HepG2 (cell line): ENCODE results near the gene TSEN54. TPM values are rescaled to one million over a fixed set of nuclear protein-coding genes. Genes with fewer than 3 reads are reported as not detected.

ENCODE experiments used
- HDAC1 ChIP-seq: sonication (generic); formaldehyde crosslinking; IDR thresholded peaks from 2 replicates; pipeline ENCODE4 v1.5.1; 2020; ENCODE audit warnings: mild to moderate bottlenecking, missing genetic modification reagents
- HMGXB4 ChIP-seq, 2 experiments: sonication (generic) in 1 of 2; formaldehyde crosslinking in 1 of 2; IDR thresholded peaks; 2 replicates each; pipeline versions ENCODE4 v1.4.0 to v1.6.1; 2018 to 2020; ENCODE audit warnings: missing genetic modification reagents in 2 of 2, borderline replicate concordance in 1 of 2, low read depth in 1 of 2, mild to moderate bottlenecking in 1 of 2, missing biosample characterization in 1 of 2
- HOMEZ ChIP-seq: IDR thresholded peaks from 2 replicates; pipeline ENCODE4 v1.6.1; 2016; ENCODE audit warnings: low read depth
- MEIS2 ChIP-seq: sonication (generic); formaldehyde crosslinking; IDR thresholded peaks from 2 replicates; pipeline ENCODE4 v1.9.0; 2021; ENCODE audit warnings: mild to moderate bottlenecking, missing genetic modification reagents
- MLLT10 ChIP-seq: sonication (generic); formaldehyde crosslinking; IDR thresholded peaks from 2 replicates; pipeline ENCODE4 v1.4.0; 2020; ENCODE audit warnings: missing genetic modification reagents
- SRY ChIP-seq: sonication (generic); formaldehyde crosslinking; IDR thresholded peaks from 2 replicates; pipeline ENCODE4 v1.8.0; 2022; ENCODE audit warnings: mild to moderate bottlenecking, missing genetic modification reagents
- YEATS4 ChIP-seq: sonication (generic); formaldehyde crosslinking; IDR thresholded peaks from 2 replicates; pipeline ENCODE4 v1.4.0; 2020; ENCODE audit warnings: missing genetic modification reagents, borderline replicate concordance
- ZBTB33 ChIP-seq: sonication (generic); formaldehyde crosslinking; IDR thresholded peaks from 2 replicates; pipeline ENCODE4 v1.4.0; 2020; ENCODE audit warnings: missing genetic modification reagents
- ZC3H4 ChIP-seq: sonication (generic); formaldehyde crosslinking; IDR thresholded peaks from 2 replicates; pipeline ENCODE4 v1.4.0; 2020; ENCODE audit warnings: missing genetic modification reagents, borderline replicate concordance
- ZNF616 ChIP-seq: sonication (generic); formaldehyde crosslinking; IDR thresholded peaks from 2 replicates; pipeline ENCODE4 v1.5.0; 2020; ENCODE audit warnings: low read depth, mild to moderate bottlenecking, missing genetic modification reagents
- polyA plus RNA-seq, 8 experiments: library from polyadenylated mRNA; depleted of rRNA in 3 of 8; stranded (reverse) in 7 of 8; unstranded in 1 of 8; fragments of >200 nt; fragmentation: Illumina TruSeq in 4 of 8; extraction: Trizol in 4 of 8; gene quantifications; 2 replicates each; pipeline versions ENCODE4 v1.2.1 to v1.2.3, GENCODE V29; 2011 to 2016; ENCODE audit warnings: low read depth in 4 of 8, missing spikeins in 1 of 8, mixed read lengths in 1 of 8; ENCODE audit not compliant: insufficient read depth in 1 of 8
- total RNA-seq, 5 experiments: library from RNA; depleted of rRNA; stranded (reverse); fragments of >200 nt; fragmentation: Illumina TruSeq; extraction: Trizol; gene quantifications; 2 replicates each; pipeline ENCODE4 v1.2.3, GENCODE V29; 2016; ENCODE audit warnings: low read depth in 1 of 5
- TF ChIP-seq, protein P1 (sequence below): IDR thresholded peaks from 2 replicates; pipeline ENCODE4 v1.6.1; 2016; ENCODE audit warnings: missing compliant biosample characterization, missing genetic modification reagents, borderline replicate concordance
- TF ChIP-seq, protein P2 (sequence below): sonication (generic); formaldehyde crosslinking; conservative IDR thresholded peaks from 2 replicates; pipeline ENCODE4 v1.4.0; 2020; ENCODE audit warnings: mild to moderate bottlenecking, missing genetic modification reagents, moderate library complexity

TSEN54 gene
- total and polyA plus RNA-seq, 2 of the 13 experiments (the other 11 are each of a cell fraction or from before 2014, with no cell fraction given) = 62.9 to 63.3 TPM

DNA sequence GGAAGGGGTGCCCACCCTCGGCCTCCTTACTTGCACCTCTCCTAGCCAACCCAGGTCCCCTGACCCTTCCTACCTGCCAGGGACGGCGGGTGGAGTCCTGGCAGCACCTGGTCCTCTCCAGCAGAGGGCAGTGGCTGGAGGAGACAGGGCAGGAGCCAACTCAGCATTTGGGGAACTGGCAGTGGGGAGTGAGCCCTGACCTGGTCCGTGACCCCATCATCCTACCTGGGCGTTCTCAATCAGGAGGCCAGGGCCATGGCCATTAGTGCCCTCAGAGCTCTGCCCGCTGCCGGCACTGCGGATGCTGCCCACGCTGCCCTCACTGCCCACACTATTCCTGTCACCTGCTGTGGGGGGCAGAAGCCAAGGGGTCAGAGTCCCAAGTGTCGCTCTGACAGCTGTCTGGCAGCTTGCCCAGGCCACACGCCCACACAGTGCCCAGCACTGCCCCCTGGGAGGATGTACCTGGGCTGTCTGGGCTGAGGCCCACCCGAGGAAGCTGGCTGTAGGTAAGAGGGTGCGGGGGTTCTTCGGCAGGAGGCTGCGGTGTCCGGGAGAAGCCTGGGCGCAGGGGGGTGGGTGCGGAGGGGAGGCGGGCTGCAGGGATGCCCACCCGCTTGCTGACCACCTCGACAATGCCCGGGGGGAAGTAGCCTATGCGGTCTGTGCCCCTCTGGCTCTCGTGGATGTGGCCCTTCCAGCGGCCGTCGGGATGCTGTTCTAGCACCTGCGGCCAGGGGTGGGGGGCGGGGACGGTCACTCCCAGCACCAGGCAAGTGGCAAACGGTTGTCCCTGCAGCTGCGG is 11.8 kb upstream of the TSEN54 start (continued):
- TF ChIP-seq HOMEZ (CRISPR knock-in tag) = peak; percentile 54; the same call in 1 of the 2 replicates
- TF ChIP-seq SRY = 0 out of 2 replicates have a peak, but pooled peaks have one; percentile 44
- 0 out of 2 replicates have a peak, but pooled peaks have one; percentile 24 for TF ChIP-seq HDAC1 (CRISPR knock-in tag)
- no peak for TF ChIP-seq ZC3H4 (CRISPR knock-in tag)
- TF ChIP-seq, protein P1, sequence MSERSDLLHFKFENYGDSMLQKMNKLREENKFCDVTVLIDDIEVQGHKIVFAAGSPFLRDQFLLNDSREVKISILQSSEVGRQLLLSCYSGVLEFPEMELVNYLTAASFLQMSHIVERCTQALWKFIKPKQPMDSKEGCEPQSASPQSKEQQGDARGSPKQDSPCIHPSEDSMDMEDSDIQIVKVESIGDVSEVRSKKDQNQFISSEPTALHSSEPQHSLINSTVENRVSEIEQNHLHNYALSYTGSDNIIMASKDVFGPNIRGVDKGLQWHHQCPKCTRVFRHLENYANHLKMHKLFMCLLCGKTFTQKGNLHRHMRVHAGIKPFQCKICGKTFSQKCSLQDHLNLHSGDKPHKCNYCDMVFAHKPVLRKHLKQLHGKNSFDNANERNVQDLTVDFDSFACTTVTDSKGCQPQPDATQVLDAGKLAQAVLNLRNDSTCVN (CRISPR knock-in tag) = no peak
- TF ChIP-seq ZNF616 (CRISPR knock-in tag) = no peak
- TF ChIP-seq ZBTB33 = peak; percentile 95
- TF ChIP-seq, protein P2, sequence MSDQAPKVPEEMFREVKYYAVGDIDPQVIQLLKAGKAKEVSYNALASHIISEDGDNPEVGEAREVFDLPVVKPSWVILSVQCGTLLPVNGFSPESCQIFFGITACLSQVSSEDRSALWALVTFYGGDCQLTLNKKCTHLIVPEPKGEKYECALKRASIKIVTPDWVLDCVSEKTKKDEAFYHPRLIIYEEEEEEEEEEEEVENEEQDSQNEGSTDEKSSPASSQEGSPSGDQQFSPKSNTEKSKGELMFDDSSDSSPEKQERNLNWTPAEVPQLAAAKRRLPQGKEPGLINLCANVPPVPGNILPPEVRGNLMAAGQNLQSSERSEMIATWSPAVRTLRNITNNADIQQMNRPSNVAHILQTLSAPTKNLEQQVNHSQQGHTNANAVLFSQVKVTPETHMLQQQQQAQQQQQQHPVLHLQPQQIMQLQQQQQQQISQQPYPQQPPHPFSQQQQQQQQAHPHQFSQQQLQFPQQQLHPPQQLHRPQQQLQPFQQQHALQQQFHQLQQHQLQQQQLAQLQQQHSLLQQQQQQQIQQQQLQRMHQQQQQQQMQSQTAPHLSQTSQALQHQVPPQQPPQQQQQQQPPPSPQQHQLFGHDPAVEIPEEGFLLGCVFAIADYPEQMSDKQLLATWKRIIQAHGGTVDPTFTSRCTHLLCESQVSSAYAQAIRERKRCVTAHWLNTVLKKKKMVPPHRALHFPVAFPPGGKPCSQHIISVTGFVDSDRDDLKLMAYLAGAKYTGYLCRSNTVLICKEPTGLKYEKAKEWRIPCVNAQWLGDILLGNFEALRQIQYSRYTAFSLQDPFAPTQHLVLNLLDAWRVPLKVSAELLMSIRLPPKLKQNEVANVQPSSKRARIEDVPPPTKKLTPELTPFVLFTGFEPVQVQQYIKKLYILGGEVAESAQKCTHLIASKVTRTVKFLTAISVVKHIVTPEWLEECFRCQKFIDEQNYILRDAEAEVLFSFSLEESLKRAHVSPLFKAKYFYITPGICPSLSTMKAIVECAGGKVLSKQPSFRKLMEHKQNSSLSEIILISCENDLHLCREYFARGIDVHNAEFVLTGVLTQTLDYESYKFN (CRISPR knock-in tag) = 0 out of 2 replicates have a peak, but pooled peaks have one; percentile 26
- peak; percentile 32 to 58; a peak in 2 of 4 replicates for TF ChIP-seq HMGXB4 (CRISPR knock-in tag; IDR thresholded peaks at IDR 0.05; ENCODE audit: borderline replicate concordance in 1 of 2, low read depth in 1 of 2)
- TF ChIP-seq YEATS4 = no peak
- no peak for TF ChIP-seq MLLT10 (CRISPR knock-in tag)
- TF ChIP-seq MEIS2 (CRISPR knock-in tag) = 0 out of 2 replicates have a peak, but pooled peaks have one; percentile 31
